GM21447 (cell line): ENCODE results near the gene ZNF440.

Source experiments
- ATAC-seq: cut with Tn5 transposase; IDR thresholded peaks from one replicate; pipeline ENCODE4 v1.9.1; 2021; ENCODE audit not compliant: unreplicated experiment

The ZNF440 gene

GRCh38 chr19:11882606-11883005 lies 68.5 kb downstream of the ZNF440 start:
- no peak for ATAC-seq
